Testis (tissue), 3 donors: ENCODE results near the gene WHRN. TPM values are rescaled to one million over a fixed set of nuclear protein-coding genes. Genes with fewer than 3 reads are reported as not detected.

Experiments
- DNase-seq: peaks from one replicate; pipeline ENCODE4 v3.0.0-alpha.2; 2019
- H3K27ac ChIP-seq, 2 donors: fragments of 200-600 bp; sonication (generic); one replicate each; pipeline ENCODE4 v1.5.1; 2019
- H3K27me3 ChIP-seq: fragments of 200-600 bp; sonication (generic); one replicate; pipeline ENCODE4 v1.5.1; 2019
- H3K36me3 ChIP-seq: fragments of 200-600 bp; sonication (generic); one replicate; pipeline ENCODE4 v1.5.1; 2017; ENCODE audit warnings: low read depth; ENCODE audit errors: missing control alignments
- H3K4me1 ChIP-seq: fragments of 200-600 bp; sonication (generic); one replicate; pipeline ENCODE4 v1.5.1; 2019
- H3K4me3 ChIP-seq, 2 donors: fragments of 200-600 bp; sonication (generic); one replicate each; pipeline ENCODE4 v1.5.1; 2017 to 2019
- H3K9me3 ChIP-seq: fragments of 200-600 bp; sonication (generic); one replicate; pipeline ENCODE4 v1.5.1; 2017
- POLR2A ChIP-seq: fragments of 450-650 bp; IDR thresholded peaks from one replicate; pipeline ENCODE4 v1.6.1; 2017; ENCODE audit warnings: antibody characterized with exemption, mild to moderate bottlenecking, moderate library complexity
- WGBS, 2 donors: methylation state at CpG; one replicate each; pipeline ENCODE4 v1.1.5; 2018; 5-methylcytosine and 5-hydroxymethylcytosine counted together
- intact Hi-C: fragments of 100-400 bp; cut with DNase I; formaldehyde crosslinking; loops from one replicate; pipeline ENCODE4 v1.15.1; 2023; ENCODE audit warnings: low total_unique reads
- polyA plus RNA-seq: library from polyadenylated mRNA; stranded (reverse); fragments of 350-450 nt; fragmentation: Illumina TruSeq; extraction: RNeasy Lipid Tissue Mini Kit (QIAGEN cat#74804); gene quantifications from one replicate; pipeline ENCODE4 v1.2.3, GENCODE V29; 2014; ENCODE audit warnings: low read depth, low replicate concordance; ENCODE audit not compliant: insufficient read depth
- total RNA-seq, 2 donors: library from RNA; depleted of rRNA; stranded (reverse); fragments of >200 nt; gene quantifications; one replicate each; pipeline ENCODE4 v1.2.3, GENCODE V29; 2016
- TF ChIP-seq, protein P1 (sequence below), 3 experiments: fragments of 450-650 bp in 2 of 3; fragments of 200-600 bp in 1 of 3; sonication (generic) in 1 of 3; IDR thresholded peaks; one replicate each; pipeline ENCODE4 v1.5.1; 2016 to 2019; ENCODE audit warnings: antibody characterized with exemption in 3 of 3, mild to moderate bottlenecking in 2 of 3, moderate library complexity in 1 of 3

WHRN gene
- total and polyA plus RNA-seq, 3 donors from 2014 or later = 70.3 to 208 (median 181) TPM

DNA sequence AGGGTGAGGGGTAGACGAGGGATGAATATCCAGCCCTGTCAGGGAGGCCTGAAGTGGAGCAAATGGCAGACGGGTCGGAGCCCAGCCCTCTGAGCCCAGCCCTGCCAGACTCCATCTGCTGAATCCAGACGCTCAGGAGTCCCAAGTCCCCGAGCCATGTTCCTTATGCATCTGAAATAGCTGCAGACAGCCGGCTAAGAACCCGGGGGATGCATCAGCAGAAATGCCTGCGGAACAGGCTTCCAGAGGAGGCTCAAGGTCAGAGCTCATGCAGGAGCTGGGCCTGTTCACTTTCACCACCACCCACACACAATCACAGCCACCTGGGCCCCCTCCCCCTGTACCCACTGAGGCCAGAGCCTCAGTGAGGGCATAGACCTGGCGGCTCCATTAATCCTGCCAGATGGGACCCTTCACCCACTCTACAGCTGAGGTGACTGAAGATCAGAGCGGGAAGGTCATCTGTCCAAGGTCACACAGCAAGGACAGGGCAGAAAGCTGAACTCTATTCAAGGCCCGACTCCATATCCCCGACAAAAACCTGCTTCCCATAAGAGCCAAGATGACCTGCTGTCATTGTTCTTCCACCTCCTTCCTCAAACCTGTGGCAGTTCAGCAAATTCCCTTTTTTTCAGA, 93.1 kb downstream of the WHRN start:
- DNase-seq = peak; percentile 57
- no peak overlapping the region for H3K4me3 ChIP-seq
- no peaks in the 10 kb centered on the region for H3K27me3 ChIP-seq
- H3K36me3 ChIP-seq = no peaks in the 10 kb centered on the region
- intact Hi-C loops = loop anchor here (10.0 kb wide), 1 partner anchor 243 kb away; the partner anchor contains the start of gene TEX53
- TF ChIP-seq, protein P1, sequence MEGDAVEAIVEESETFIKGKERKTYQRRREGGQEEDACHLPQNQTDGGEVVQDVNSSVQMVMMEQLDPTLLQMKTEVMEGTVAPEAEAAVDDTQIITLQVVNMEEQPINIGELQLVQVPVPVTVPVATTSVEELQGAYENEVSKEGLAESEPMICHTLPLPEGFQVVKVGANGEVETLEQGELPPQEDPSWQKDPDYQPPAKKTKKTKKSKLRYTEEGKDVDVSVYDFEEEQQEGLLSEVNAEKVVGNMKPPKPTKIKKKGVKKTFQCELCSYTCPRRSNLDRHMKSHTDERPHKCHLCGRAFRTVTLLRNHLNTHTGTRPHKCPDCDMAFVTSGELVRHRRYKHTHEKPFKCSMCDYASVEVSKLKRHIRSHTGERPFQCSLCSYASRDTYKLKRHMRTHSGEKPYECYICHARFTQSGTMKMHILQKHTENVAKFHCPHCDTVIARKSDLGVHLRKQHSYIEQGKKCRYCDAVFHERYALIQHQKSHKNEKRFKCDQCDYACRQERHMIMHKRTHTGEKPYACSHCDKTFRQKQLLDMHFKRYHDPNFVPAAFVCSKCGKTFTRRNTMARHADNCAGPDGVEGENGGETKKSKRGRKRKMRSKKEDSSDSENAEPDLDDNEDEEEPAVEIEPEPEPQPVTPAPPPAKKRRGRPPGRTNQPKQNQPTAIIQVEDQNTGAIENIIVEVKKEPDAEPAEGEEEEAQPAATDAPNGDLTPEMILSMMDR (IDR thresholded peaks at IDR 0.05) = no peak
- TF ChIP-seq POLR2A = no peak
- H3K4me1 ChIP-seq = peaks cover 29% of the 10 kb centered on the region
- H3K27ac ChIP-seq = no peak overlapping the region
- 57 to 80% methylated on average over 7 to 11 of the region's 12 CpGs for WGBS, 2 donors
- H3K9me3 ChIP-seq = no peaks in the 10 kb centered on the region

DNA sequence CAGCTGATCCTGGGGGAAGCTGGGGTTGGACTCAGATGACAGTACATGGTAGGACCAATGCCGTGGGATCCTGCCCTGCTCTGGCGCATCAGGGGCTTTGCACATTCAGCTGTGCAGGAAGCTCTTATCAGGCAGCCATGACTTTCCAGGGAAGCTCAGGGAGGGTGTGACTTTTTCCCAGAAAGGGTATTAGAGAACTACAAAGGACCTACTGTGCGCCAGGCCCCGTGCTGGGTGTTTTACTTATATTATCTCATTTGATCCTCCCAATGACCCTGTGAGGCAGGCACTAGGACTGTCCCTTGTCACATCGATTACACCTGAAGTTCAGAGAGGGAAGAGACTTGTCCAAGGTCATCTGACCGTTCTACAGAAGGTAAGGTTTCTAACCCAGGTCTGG, 93.8 kb downstream of the WHRN start:
- Histone ChIP-seq H3K27ac (no peak overlapping the region), H3K27me3 (no peaks in the 10 kb centered on the region), H3K4me3 (no peak overlapping the region), H3K4me1 (peaks cover 24% of the 10 kb centered on the region), H3K9me3 (no peaks in the 10 kb centered on the region), H3K36me3 (no peaks in the 10 kb centered on the region)
- no peak for DNase-seq
- intact Hi-C loops = loop anchor here (10.0 kb wide), 1 partner anchor 243 kb away; the partner anchor contains the start of gene TEX53
- TF ChIP-seq, protein P1 (IDR thresholded peaks at IDR 0.05) = no peak
- TF ChIP-seq POLR2A = no peak
- 75 to 77% methylated on average over 4 to 6 of the region's 6 CpGs for WGBS, 2 donors

DNA sequence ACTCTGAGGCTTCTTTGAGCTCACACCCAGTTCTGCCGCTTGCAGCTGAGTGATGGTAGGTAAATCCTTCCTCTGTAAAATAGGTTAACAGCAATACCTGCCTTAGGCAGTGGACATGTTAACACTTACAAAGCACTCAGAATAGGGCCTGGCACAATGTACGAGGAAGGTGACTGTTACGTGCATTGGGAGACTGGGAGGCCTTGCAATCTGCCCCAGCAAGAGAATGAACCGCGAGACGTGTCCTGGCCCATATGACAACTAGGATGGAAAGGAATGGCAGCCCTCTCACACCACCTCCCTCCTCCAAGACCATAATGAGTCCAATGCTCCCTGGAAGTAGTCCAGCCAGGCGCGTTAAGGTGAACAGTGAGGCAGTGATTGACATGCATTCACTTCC, 94.4 kb downstream of the WHRN start:
- Histone ChIP-seq H3K27ac (no peak overlapping the region), H3K27me3 (no peaks in the 10 kb centered on the region), H3K4me3 (no peak overlapping the region), H3K9me3 (no peaks in the 10 kb centered on the region), H3K36me3 (no peaks in the 10 kb centered on the region), H3K4me1 (peaks cover 24% of the 10 kb centered on the region)
- intact Hi-C loops = loop anchor here (10.0 kb wide), 1 partner anchor 244 kb away; the partner anchor contains the start of gene TEX53
- no peak for TF ChIP-seq POLR2A
- TF ChIP-seq, protein P1 (IDR thresholded peaks at IDR 0.05) = no peak
- DNase-seq = no peak
- WGBS, 2 donors = 95 to 100% methylated on average over 1 to 8 of the region's 8 CpGs

DNA sequence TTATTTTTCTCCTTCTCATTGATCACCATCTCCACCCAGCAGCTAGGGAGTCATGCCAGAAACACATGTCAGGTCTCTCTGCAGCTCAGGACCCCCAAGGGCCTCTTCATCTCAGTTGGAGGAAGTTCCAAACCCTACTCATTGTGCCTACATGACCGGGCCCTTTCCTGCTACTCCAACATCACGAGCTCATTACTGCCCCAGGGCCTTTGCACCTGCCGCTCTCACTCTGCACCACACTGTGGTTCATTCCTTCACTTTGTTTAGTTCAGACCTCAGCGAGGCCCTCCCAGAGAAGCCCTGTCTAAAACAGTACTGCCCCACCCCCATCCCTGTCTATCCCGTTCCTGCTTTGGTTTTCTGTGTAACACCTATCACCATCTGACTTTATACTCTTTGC, 95.4 kb downstream of the WHRN start:
- DNase-seq = no peak
- Histone ChIP-seq H3K4me3 (no peak overlapping the region), H3K27ac (no peak overlapping the region), H3K27me3 (no peaks in the 10 kb centered on the region), H3K9me3 (no peaks in the 10 kb centered on the region), H3K4me1 (peaks cover 24% of the 10 kb centered on the region), H3K36me3 (no peaks in the 10 kb centered on the region)
- TF ChIP-seq, protein P1 (IDR thresholded peaks at IDR 0.05) = no peak
- no peak for TF ChIP-seq POLR2A
- intact Hi-C loops = loop anchor here (10.0 kb wide), 1 partner anchor 245 kb away; the partner anchor contains the start of gene TEX53
- WGBS, 2 donors = 75 to 85% methylated on average over 5 of the region's 5 CpGs
